NCI-H1694 treated with DMSO at 0.1 percent for 48 hours (cell line): ENCODE results near the gene CHCHD3.

Experiments used
- DNase-seq: peaks from one replicate; lab custom pipeline; 2025; lab: John Stamatoyannopoulos, UW

The CHCHD3 gene

DNA sequence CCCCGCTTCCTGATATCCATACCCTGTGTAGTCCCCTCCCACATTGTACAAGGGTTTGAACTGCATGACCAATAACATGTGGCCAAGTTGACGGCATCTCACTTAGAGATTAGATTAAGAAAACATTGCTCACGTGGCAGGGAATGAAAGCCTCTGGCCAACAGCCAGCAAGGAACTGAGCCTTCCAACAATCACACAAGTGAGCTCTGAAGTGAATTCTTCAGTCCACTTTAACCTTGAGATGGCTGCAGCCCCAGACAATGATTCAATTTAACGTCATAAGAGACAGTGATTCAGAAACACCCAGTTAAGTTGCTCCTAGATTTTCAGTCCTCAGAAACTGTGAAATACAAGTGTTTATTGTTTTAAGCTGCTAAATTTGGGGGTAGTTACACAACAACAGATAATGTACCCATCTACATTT, 339.7 kb downstream of the CHCHD3 start:
- DNase-seq: no peak

DNA sequence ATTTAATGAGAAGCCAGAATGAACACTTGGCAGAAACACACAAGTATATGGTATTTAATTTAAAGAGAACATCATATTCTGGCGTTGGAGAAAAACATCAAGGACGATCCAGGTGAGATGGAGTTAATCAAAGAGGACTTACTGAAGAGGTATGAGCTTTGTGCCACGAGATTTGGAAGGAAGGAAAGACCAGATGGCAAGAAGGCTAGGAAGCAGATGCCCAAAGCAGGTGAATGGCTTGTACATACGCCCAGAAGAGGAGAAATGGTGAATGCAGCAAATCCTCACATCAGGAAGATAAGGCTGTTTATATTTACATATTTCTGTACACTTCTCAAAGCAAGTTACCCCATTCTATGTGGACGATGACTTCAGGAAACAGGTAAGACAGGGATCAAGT, 341.7 kb downstream of the CHCHD3 start:
- no peak for DNase-seq

DNA sequence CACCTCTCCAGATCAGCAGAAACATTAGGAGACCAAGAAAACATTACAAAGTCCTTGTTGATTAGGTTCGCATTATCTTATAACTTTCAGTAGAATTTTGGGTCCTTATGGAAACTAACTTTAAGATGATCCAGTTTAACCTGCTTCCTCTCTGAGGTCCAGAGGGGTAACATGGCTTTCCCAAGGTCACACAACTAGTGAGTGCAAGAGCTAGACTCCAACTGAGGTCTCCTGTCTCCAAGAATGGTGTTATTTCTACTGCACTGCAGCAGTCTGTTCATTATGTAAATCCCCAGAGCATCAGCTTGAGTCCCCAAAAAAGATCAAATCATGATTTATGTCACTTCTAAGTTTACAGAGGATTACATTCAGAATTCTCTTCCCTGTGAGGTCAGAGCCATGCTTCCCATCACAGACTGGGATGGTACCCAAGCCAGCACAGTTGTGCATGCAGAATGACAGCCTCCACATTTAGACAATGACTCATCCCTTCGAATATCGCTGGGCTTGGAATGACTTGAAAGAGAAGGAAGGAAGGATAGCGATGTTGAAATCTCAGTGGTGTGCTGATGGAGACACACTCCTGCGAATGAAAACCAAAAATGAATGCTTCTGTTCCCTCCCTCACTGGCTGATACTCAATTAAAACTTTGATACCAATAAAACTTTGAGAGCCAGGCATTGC, 342.5 kb downstream of the CHCHD3 start:
- DNase-seq: no peak

DNA sequence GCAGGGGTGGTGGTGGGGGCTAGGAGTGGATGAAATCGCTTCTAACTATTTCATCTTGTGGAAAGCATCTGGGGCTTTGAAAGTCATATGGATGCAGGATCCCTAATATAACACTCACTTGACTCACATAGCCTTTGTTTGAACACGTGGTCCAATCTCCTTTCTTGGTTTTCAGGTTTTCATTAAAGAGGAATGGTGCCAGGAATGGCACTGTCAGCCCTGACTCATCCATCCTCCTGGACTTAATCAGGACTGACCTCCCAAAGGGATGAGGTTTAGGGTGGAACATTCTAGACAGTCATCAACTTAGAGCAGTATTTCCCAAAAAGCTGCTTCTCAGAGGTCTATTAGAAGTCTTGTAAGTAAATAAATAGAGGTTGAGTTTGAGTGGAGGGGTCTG, 343.6 kb downstream of the CHCHD3 start:
- DNase-seq: no peak

DNA sequence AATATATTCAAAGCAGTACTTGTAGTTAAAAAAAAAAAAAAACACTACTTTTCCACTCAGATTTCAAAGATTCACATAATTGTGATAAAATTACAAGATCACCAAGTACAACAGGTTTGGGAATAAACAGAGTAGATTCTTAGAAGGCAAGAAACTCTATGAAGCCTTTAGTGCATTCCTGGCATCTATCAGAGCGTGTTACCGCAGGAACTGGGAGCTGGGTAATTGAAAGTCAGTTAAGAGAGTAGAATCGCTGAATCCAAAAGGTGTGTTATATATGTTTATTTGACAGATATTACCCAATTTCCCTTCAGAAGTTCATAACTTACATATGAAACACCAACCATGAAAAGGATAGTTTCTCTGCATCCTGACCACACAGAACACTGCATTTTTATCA, 346.4 kb downstream of the CHCHD3 start:
- no peak for DNase-seq
